Spleen (tissue), 7 donors: ENCODE results near the gene NLGN2.

ENCODE experiments used
- CTCF ChIP-seq, 11 experiments: fragments of 200-600 bp in 7 of 11; fragments of 450-650 bp in 4 of 11; sonication (generic) in 4 of 11; IDR thresholded peaks in 8 of 11; conservative IDR thresholded peaks in 3 of 11; 1 replicate in 7 of 11; 2 replicates in 4 of 11; pipeline versions ENCODE4 v1.4.0 to v1.8.0; 2016 to 2021; ENCODE audit warnings: antibody characterized with exemption in 11 of 11, inconsistent platforms in 4 of 11, mild to moderate bottlenecking in 1 of 11
- POLR2A ChIP-seq, 3 donors: fragments of 450-650 bp; IDR thresholded peaks; one replicate each; pipeline ENCODE4 v1.5.1; 2017; ENCODE audit warnings: antibody characterized with exemption in 3 of 3, mild to moderate bottlenecking in 1 of 3
- POLR2AphosphoS5 ChIP-seq, 3 donors: sonication (generic); formaldehyde crosslinking; IDR thresholded peaks; one replicate each; pipeline ENCODE4 v1.5.1; 2017; ENCODE audit warnings: antibody characterized with exemption in 3 of 3
- donor health status: DM: no; HTN: no; CAD: no; lungs with moderate emphysema.
- donor health status: DM: no; HTN: no; CAD: no.
- donor health status: DM: no; HTN: no; CAD: no.

GRCh38 chr17:7367083-7367482 lies 40.6 kb upstream of the NLGN2 start:
- no peak for TF ChIP-seq CTCF (IDR thresholded peaks at IDR 0.05 in 8 of 11, conservative IDR thresholded peaks at IDR 0.05 in 3 of 11)
- TF ChIP-seq POLR2A (IDR thresholded peaks at IDR 0.05) = no peak
- TF ChIP-seq POLR2AphosphoS5 (IDR thresholded peaks at IDR 0.05) = no peak
